OCI-LY1 (cell line): ENCODE results near the gene TCF4.

Source experiments
- H2AFZ ChIP-seq: fragments of 200-600 bp; sonication (generic), shearing (Covaris generic); 2 replicates; pipeline ENCODE4 v1.6.0; 2014; ENCODE audit warnings: antibody characterized with exemption, mild to moderate bottlenecking, low read length
- H3F3A ChIP-seq: fragments of 200-600 bp; sonication (generic), shearing (Covaris generic); 2 replicates; pipeline ENCODE4 v1.6.0; 2014; ENCODE audit warnings: mild to moderate bottlenecking, antibody characterized with exemption, low read length, moderate library complexity; ENCODE audit not compliant: insufficient read depth
- H3K27ac ChIP-seq: fragments of 200-600 bp; sonication (generic); 2 replicates; pipeline ENCODE4 v1.5.1; 2014; ENCODE audit warnings: low read length, mixed run types, mild to moderate bottlenecking, low read depth; ENCODE audit not compliant: poor library complexity, severe bottlenecking
- H3K27me3 ChIP-seq: fragments of 200-600 bp; sonication (generic); 2 replicates; pipeline ENCODE4 v1.6.0; 2014; ENCODE audit warnings: antibody characterized with exemption, mild to moderate bottlenecking, low read length, moderate library complexity; ENCODE audit not compliant: insufficient read depth
- H3K36me3 ChIP-seq: fragments of 200-600 bp; sonication (generic); 2 replicates; pipeline ENCODE4 v1.6.1; 2014; ENCODE audit warnings: mild to moderate bottlenecking, antibody characterized with exemption, low read length, moderate library complexity, mixed read lengths; ENCODE audit not compliant: insufficient read depth
- H3K4me1 ChIP-seq: fragments of 200-600 bp; sonication (generic); 2 replicates; pipeline ENCODE4 v1.5.1; 2014; ENCODE audit warnings: mild to moderate bottlenecking, low read length, moderate library complexity; ENCODE audit not compliant: insufficient read depth, severe bottlenecking
- H3K4me2 ChIP-seq: fragments of 200-600 bp; sonication (generic), shearing (Covaris generic); 2 replicates; pipeline ENCODE4 v1.6.1; 2014; ENCODE audit warnings: low read length
- H3K4me3 ChIP-seq: fragments of 200-600 bp; sonication (generic); 2 replicates; pipeline ENCODE4 v1.5.1; 2014; ENCODE audit warnings: low read length, low read depth, mild to moderate bottlenecking, mixed read lengths; ENCODE audit not compliant: poor library complexity, severe bottlenecking
- H3K79me2 ChIP-seq: fragments of 200-600 bp; shearing (Covaris generic); 2 replicates; pipeline ENCODE4 v1.6.1; 2016; ENCODE audit warnings: mixed run types, low read length, mixed read lengths; ENCODE audit not compliant: insufficient read depth
- H3K9ac ChIP-seq: fragments of 200-600 bp; sonication (generic), shearing (Covaris generic); 2 replicates; pipeline ENCODE4 v1.6.1; 2014; ENCODE audit warnings: mild to moderate bottlenecking, low read length, mixed read lengths
- H3K9me2 ChIP-seq: fragments of 200-600 bp; sonication (generic), shearing (Covaris generic); 2 replicates; pipeline ENCODE4 v1.6.1; 2014; ENCODE audit warnings: low read depth, mild to moderate bottlenecking, low read length, mixed read lengths
- H3K9me3 ChIP-seq: fragments of 200-600 bp; shearing (Covaris generic); 2 replicates; pipeline ENCODE4 v1.6.1; 2014; ENCODE audit warnings: low read length, mixed read lengths
- H4K20me1 ChIP-seq: fragments of 200-600 bp; sonication (generic), shearing (Covaris generic); 2 replicates; pipeline ENCODE4 v1.6.0; 2016; ENCODE audit warnings: mild to moderate bottlenecking, low read length; ENCODE audit not compliant: insufficient read depth
- CTCF ChIP-seq: fragments of 200-600 bp; sonication (generic), shearing (Covaris generic); IDR thresholded peaks from 2 replicates; pipeline ENCODE4 v1.5.1; 2017; ENCODE audit warnings: mild to moderate bottlenecking, antibody characterized with exemption, low read length, moderate library complexity, mixed read lengths
- EZH2 ChIP-seq: fragments of 200-600 bp; sonication (generic), shearing (Covaris generic); IDR thresholded peaks from 2 replicates; pipeline ENCODE4 v1.8.0; 2017; ENCODE audit warnings: borderline replicate concordance, mixed run types, mild to moderate bottlenecking, antibody characterized with exemption, low read length, moderate library complexity, mixed read lengths

Gene TCF4

GRCh38 chr18:55258088-55258487 is 329.9 kb downstream of the TCF4 start:
- Histone ChIP-seq H3K27ac (no peak overlapping the region), H3K36me3 (peaks cover 100% of the 10 kb centered on the region), H3K9me3 (peaks cover 4% of the 10 kb centered on the region; the same call in 1 of the 2 replicates), H4K20me1 (no peaks in the 10 kb centered on the region), H2AFZ (no peak overlapping the region), H3K9ac (no peak overlapping the region), H3K4me3 (no peak overlapping the region), H3K4me2 (no peak overlapping the region), H3K27me3 (no peaks in the 10 kb centered on the region), H3K4me1 (no peaks in the 10 kb centered on the region), H3F3A (no peaks in the 10 kb centered on the region), H3K79me2 (no peaks in the 10 kb centered on the region), H3K9me2 (no peaks in the 10 kb centered on the region)
- TF ChIP-seq CTCF (no peak), EZH2 (no peak)

GRCh38 chr18:55256929-55257289 is 331.1 kb downstream of the TCF4 start:
- Histone ChIP-seq H4K20me1 (no peaks in the 10 kb centered on the region), H3K79me2 (no peaks in the 10 kb centered on the region)

GRCh38 chr18:55256226-55256928 is 331.6 kb downstream of the TCF4 start:
- H4K20me1 ChIP-seq: no peaks in the 10 kb centered on the region
- no peak for TF ChIP-seq EZH2
- no peak for TF ChIP-seq CTCF
- H3F3A ChIP-seq: no peaks in the 10 kb centered on the region

More at GRCh38 chr18:55256929-55257289, 331.1 kb downstream of the TCF4 start:
- Histone ChIP-seq H2AFZ (no peak overlapping the region), H3K27ac (no peak overlapping the region), H3K27me3 (no peaks in the 10 kb centered on the region), H3K4me3 (no peak overlapping the region), H3K9ac (no peak overlapping the region), H3K9me3 (peaks cover 4% of the 10 kb centered on the region; the same call in 1 of the 2 replicates), H3K36me3 (peaks cover 100% of the 10 kb centered on the region), H3K4me2 (no peak overlapping the region), H3K4me1 (no peaks in the 10 kb centered on the region), H3F3A (no peaks in the 10 kb centered on the region), H3K9me2 (no peaks in the 10 kb centered on the region)
- TF ChIP-seq CTCF: no peak
- no peak for TF ChIP-seq EZH2

More at GRCh38 chr18:55256226-55256928, 331.6 kb downstream of the TCF4 start:
- Histone ChIP-seq H3K36me3 (peaks cover 100% of the 10 kb centered on the region), H3K4me1 (no peaks in the 10 kb centered on the region), H3K79me2 (no peaks in the 10 kb centered on the region), H3K9me2 (no peaks in the 10 kb centered on the region), H3K9me3 (peaks cover 4% of the 10 kb centered on the region; the same call in 1 of the 2 replicates), H3K4me3 (no peak overlapping the region), H3K4me2 (no peak overlapping the region), H3K27me3 (no peaks in the 10 kb centered on the region), H2AFZ (no peak overlapping the region), H3K9ac (no peak overlapping the region), H3K27ac (no peak overlapping the region)
